ENCODE data around the gene KASH5.

KASH5 gene

GRCh38 chr19:49398001-49398615 lies 10.1 kb downstream of the KASH5 start:
- Histone ChIP-seq H3K27ac (replicated peaks) (no peak overlapping the region), H3K27me3 (ENCODE audit: insufficient read depth, poor library complexity, severe bottlenecking) (no peaks in the 10 kb centered on the region), H3K4me3 (replicated peaks; ENCODE audit: insufficient read depth, low read length) (no peak overlapping the region)
- no peak for TF ChIP-seq POLR2AphosphoS5 (IDR thresholded peaks at IDR 0.05; ENCODE audit: low read depth)
- TF ChIP-seq REST (IDR thresholded peaks at IDR 0.05; ENCODE audit: insufficient replicate concordance, low read depth), result no peak
- TF ChIP-seq GABPA (IDR thresholded peaks at IDR 0.05; ENCODE audit: low read depth), result no peak
- no peak for TF ChIP-seq CTCF (IDR thresholded peaks at IDR 0.05; ENCODE audit: insufficient read depth, low read length)
- no peak for TF ChIP-seq SPI1 (IDR thresholded peaks at IDR 0.05; ENCODE audit: borderline replicate concordance, low read depth)
- no peak for DNase-seq (ENCODE audit: low read depth in 1 of 2, low spot score in 1 of 2)

GRCh38 chr19:49398931-49399330 lies 10.9 kb downstream of the KASH5 start:
- no peak overlapping the region for H3K4me3 ChIP-seq (replicated peaks; ENCODE audit: insufficient read depth, low read length)
- no peak overlapping the region for H3K27ac ChIP-seq (replicated peaks)
- no peak for DNase-seq (ENCODE audit: low read depth in 1 of 2, low spot score in 1 of 2)
- no peaks in the 10 kb centered on the region for H3K27me3 ChIP-seq (ENCODE audit: insufficient read depth, poor library complexity, severe bottlenecking)
- TF ChIP-seq CTCF (IDR thresholded peaks at IDR 0.05; ENCODE audit: insufficient read depth, low read length) (no peak), POLR2AphosphoS5 (IDR thresholded peaks at IDR 0.05; ENCODE audit: low read depth) (no peak), GABPA (IDR thresholded peaks at IDR 0.05; ENCODE audit: low read depth) (no peak), REST (IDR thresholded peaks at IDR 0.05; ENCODE audit: insufficient replicate concordance, low read depth) (no peak), SPI1 (IDR thresholded peaks at IDR 0.05; ENCODE audit: borderline replicate concordance, low read depth) (no peak)

- no peak for TF ChIP-seq CTCF (IDR thresholded peaks at IDR 0.05; ENCODE audit: insufficient read depth, low read length)
- TF ChIP-seq GABPA (IDR thresholded peaks at IDR 0.05; ENCODE audit: low read depth), result no peak
- TF ChIP-seq REST (IDR thresholded peaks at IDR 0.05; ENCODE audit: insufficient replicate concordance, low read depth), result no peak
- no peak for TF ChIP-seq POLR2AphosphoS5 (IDR thresholded peaks at IDR 0.05; ENCODE audit: low read depth)
- TF ChIP-seq SPI1 (IDR thresholded peaks at IDR 0.05; ENCODE audit: borderline replicate concordance, low read depth), result no peak
- Histone ChIP-seq H3K27ac (replicated peaks) (no peak overlapping the region), H3K4me3 (replicated peaks; ENCODE audit: insufficient read depth, low read length) (no peak overlapping the region), H3K27me3 (ENCODE audit: insufficient read depth, poor library complexity, severe bottlenecking) (no peaks in the 10 kb centered on the region)
- DNase-seq (ENCODE audit: low read depth in 1 of 2, low spot score in 1 of 2), result no peak
Measured at GRCh38 chr19:49400029-49400428, 12.0 kb downstream of the KASH5 start.
